A673 (cell line): Measurements from ENCODE around the gene KCNIP1. TPM values are rescaled to one million over a fixed set of nuclear protein-coding genes. Genes with fewer than 3 reads are reported as not detected.

Experiments
- BruUV-seq: library from RNA; stranded (reverse); fragments of 400-500 nt; replicated peaks from 2 replicates; lab custom pipeline; 2021; lab: Mats Ljungman, UMichigan
- CTCF ChIA-PET: fragments of 300-600 bp; sonication (Branson Sonifier 250); formaldehyde crosslinking; loops from one replicate; lab custom pipeline; 2022; ENCODE audit warnings: antibody characterized with exemption; lab: Charles Lee
- POLR2A ChIA-PET: fragments of 300-600 bp; sonication (Branson Sonifier 250); formaldehyde crosslinking; loops from one replicate; lab custom pipeline; 2022; ENCODE audit warnings: antibody characterized with exemption; ENCODE audit not compliant: low non-redundant PET; lab: Charles Lee
- DNase-seq: peaks from one replicate; pipeline ENCODE4 v3.0.0-alpha.2; 2015; ENCODE audit warnings: low spot score
- H3K27ac ChIP-seq: fragments of 200-600 bp; sonication (generic); 2 replicates; pipeline ENCODE4 v1.5.1; 2016; ENCODE audit warnings: mixed run types, low read depth, mild to moderate bottlenecking, mixed read lengths, antibody characterized with exemption, low read length; ENCODE audit not compliant: poor library complexity, severe bottlenecking
- H3K27me3 ChIP-seq: fragments of 200-600 bp; sonication (generic); replicated peaks from 2 replicates; pipeline ENCODE4 v1.6.1; 2017; ENCODE audit warnings: mixed run types, low read depth, mild to moderate bottlenecking, mixed read lengths, antibody characterized with exemption, low read length; ENCODE audit not compliant: insufficient read depth, poor library complexity
- H3K36me3 ChIP-seq: fragments of 200-600 bp; sonication (generic); 2 replicates; pipeline ENCODE4 v1.6.1; 2016; ENCODE audit warnings: mixed run types, mild to moderate bottlenecking, mixed read lengths, antibody characterized with exemption, low read length; ENCODE audit not compliant: insufficient read depth, poor library complexity, severe bottlenecking
- H3K4me1 ChIP-seq: fragments of 200-600 bp; sonication (generic); 2 replicates; pipeline ENCODE4 v1.6.1; 2017; ENCODE audit warnings: mixed run types, mild to moderate bottlenecking, mixed read lengths, antibody characterized with exemption, low read length; ENCODE audit not compliant: insufficient read depth, poor library complexity, severe bottlenecking
- H3K4me3 ChIP-seq: fragments of 200-600 bp; sonication (generic); 2 replicates; pipeline ENCODE4 v1.5.1; 2016; ENCODE audit warnings: low read depth, mixed run types, mild to moderate bottlenecking, mixed read lengths, low read length; ENCODE audit not compliant: poor library complexity, severe bottlenecking
- H3K9me3 ChIP-seq: fragments of 200-600 bp; sonication (generic); 2 replicates; pipeline ENCODE4 v1.6.1; 2016; ENCODE audit warnings: mixed run types, low read depth, mild to moderate bottlenecking, mixed read lengths, antibody characterized with exemption, low read length; ENCODE audit not compliant: poor library complexity, severe bottlenecking
- EZH2 ChIP-seq: fragments of 200-600 bp; sonication (generic); IDR thresholded peaks from 2 replicates; pipeline ENCODE4 v1.6.1; 2017; ENCODE audit warnings: borderline replicate concordance, low read depth, mild to moderate bottlenecking, mixed read lengths, antibody characterized with exemption, low read length; ENCODE audit not compliant: poor library complexity, severe bottlenecking
- intact Hi-C: fragments of 100-400 bp; cut with micrococcal nuclease; formaldehyde crosslinking; loops from one replicate; pipeline ENCODE4 v1.10.0; 2022; ENCODE audit not compliant: unreplicated experiment
- total RNA-seq: library from RNA; stranded (reverse); gene quantifications from 2 replicates; pipeline ENCODE4 v1.2.3, GENCODE V29; 2021
- TF ChIP-seq, protein P1 (sequence below): fragments of 300-800, 200-600 bp; sonication (generic); conservative IDR thresholded peaks from 2 replicates; pipeline ENCODE4 v1.5.1; 2017; ENCODE audit warnings: low read depth, mild to moderate bottlenecking, antibody characterized with exemption, low read length, moderate library complexity, mixed read lengths

KCNIP1 gene
- total RNA-seq, 1 experiment from 2014 or later, result 3.7 TPM

DNA sequence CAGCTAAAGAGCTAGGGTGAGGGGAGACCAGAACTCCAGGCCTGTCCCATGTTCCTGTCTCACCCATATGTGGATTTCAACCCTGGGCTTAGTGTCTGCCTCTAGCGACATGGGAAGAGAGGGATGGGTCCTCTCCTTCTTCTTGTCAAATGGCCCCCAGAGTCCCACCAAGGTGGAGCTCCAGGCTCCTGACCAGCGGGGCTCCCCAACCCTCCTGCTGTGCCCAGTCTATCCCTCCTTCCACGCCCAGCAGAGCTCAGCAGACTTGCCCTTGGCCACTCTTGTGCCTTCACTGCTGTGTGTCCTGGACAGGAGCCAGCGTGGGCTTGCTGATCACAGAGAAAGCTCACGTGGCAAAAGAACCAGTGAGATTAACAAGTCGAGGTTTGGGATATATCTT, 156.7 kb downstream of the KCNIP1 start:
- Histone ChIP-seq H3K9me3 (no peaks in the 10 kb centered on the region), H3K4me3 (no peak overlapping the region), H3K27ac (no peak overlapping the region), H3K27me3 (peaks cover 22% of the 10 kb centered on the region), H3K4me1 (no peaks in the 10 kb centered on the region), H3K36me3 (no peaks in the 10 kb centered on the region)
- no TSS peak for BruUV-seq
- intact Hi-C loops, result no loop called here
- CTCF ChIA-PET, result no interaction called here
- TF ChIP-seq, protein P1, sequence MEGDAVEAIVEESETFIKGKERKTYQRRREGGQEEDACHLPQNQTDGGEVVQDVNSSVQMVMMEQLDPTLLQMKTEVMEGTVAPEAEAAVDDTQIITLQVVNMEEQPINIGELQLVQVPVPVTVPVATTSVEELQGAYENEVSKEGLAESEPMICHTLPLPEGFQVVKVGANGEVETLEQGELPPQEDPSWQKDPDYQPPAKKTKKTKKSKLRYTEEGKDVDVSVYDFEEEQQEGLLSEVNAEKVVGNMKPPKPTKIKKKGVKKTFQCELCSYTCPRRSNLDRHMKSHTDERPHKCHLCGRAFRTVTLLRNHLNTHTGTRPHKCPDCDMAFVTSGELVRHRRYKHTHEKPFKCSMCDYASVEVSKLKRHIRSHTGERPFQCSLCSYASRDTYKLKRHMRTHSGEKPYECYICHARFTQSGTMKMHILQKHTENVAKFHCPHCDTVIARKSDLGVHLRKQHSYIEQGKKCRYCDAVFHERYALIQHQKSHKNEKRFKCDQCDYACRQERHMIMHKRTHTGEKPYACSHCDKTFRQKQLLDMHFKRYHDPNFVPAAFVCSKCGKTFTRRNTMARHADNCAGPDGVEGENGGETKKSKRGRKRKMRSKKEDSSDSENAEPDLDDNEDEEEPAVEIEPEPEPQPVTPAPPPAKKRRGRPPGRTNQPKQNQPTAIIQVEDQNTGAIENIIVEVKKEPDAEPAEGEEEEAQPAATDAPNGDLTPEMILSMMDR, result no peak
- no peak for TF ChIP-seq EZH2
- no peak for DNase-seq
- POLR2A ChIA-PET, result no interaction called here

DNA sequence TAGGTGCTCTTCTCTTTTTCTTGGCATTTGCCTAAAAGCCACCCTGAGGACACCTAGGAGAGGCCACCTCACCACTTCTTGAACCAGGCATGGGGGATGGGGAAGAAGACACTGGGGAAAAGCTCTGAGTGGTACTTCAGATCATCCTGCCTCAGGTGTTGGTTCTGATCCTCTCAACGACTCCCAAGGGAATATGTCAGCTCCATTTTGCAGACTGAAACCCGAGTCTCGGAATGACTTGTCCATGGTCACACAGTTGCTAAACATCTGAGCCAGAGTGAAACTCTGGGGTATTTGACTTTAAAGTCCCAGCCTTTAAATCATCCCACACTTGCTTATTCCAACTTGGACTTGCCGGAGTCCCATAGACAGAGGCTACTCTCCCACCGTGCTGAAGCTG, 159.1 kb downstream of the KCNIP1 start:
- H3K27ac ChIP-seq, result no peak overlapping the region
- no peak for DNase-seq
- ChIA-PET POLR2A (no interaction called here), CTCF (no interaction called here)
- no peak for TF ChIP-seq EZH2
- TF ChIP-seq, protein P1, result no peak
- peaks cover 25% of the 10 kb centered on the region for H3K27me3 ChIP-seq
- no peaks in the 10 kb centered on the region for H3K36me3 ChIP-seq
- no TSS peak for BruUV-seq
- intact Hi-C loops, result no loop called here
- H3K9me3 ChIP-seq, result no peaks in the 10 kb centered on the region
- no peak overlapping the region for H3K4me3 ChIP-seq
- no peaks in the 10 kb centered on the region for H3K4me1 ChIP-seq

DNA sequence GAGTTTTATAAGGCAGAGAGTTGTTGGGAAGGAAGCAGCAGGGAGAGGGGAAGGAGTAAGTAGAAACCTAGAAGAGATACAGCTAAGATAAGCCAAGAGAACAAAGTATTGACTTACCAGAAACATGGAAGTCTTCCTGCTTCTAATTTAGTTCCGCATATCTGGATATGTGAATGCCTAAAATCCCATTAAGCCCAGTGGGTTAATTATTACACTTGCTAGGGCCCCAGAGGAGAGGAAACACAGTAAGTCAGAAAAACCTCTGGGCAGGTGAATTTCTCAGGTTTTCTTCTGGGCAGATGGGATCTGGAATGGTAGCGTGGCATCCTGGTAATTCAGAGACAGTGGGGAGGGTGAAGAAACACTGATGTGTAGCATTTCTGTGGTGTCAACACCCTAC, 175.0 kb downstream of the KCNIP1 start:
- H3K36me3 ChIP-seq, result no peaks in the 10 kb centered on the region
- no peaks in the 10 kb centered on the region for H3K9me3 ChIP-seq
- H3K4me3 ChIP-seq, result no peak overlapping the region
- POLR2A ChIA-PET, result no interaction called here
- no peak for DNase-seq
- CTCF ChIA-PET, result no interaction called here
- H3K27ac ChIP-seq, result no peak overlapping the region
- BruUV-seq, result no TSS peak
- intact Hi-C loops, result no loop called here
- no peaks in the 10 kb centered on the region for H3K4me1 ChIP-seq
- TF ChIP-seq, protein P1, result no peak
- no peak for TF ChIP-seq EZH2
- peaks cover 67% of the 10 kb centered on the region for H3K27me3 ChIP-seq
